ENCODE measurements around the gene CHST8.
"Not testable (repeated sequence)": the region's sequence is repeated elsewhere in the genome, so short reads cannot be mapped to it uniquely, and the experiment has no call there.

Gene CHST8

GRCh38 chr19:33685541-33685940 lies 63.8 kb downstream of the CHST8 start:
- Mint-ChIP-seq H3K36me3 (no peaks in the 10 kb centered on the region), H3K4me3 (no peak overlapping the region), H3K27ac (no peak overlapping the region), H3K9me3 (no peaks in the 10 kb centered on the region), H3K4me1 (no peaks in the 10 kb centered on the region), H3K27me3 (peaks cover 21% of the 10 kb centered on the region)

GRCh38 chr19:33686262-33686661 lies 64.5 kb downstream of the CHST8 start:
- Mint-ChIP-seq H3K36me3 (no peaks in the 10 kb centered on the region), H3K4me1 (no peaks in the 10 kb centered on the region), H3K4me3 (no peak overlapping the region), H3K27me3 (peaks cover 21% of the 10 kb centered on the region), H3K27ac (no peak overlapping the region), H3K9me3 (no peaks in the 10 kb centered on the region)

- H3K4me1 Mint-ChIP-seq = no peaks in the 10 kb centered on the region
- no peaks in the 10 kb centered on the region for H3K9me3 Mint-ChIP-seq
- no peak overlapping the region for H3K4me3 Mint-ChIP-seq
- H3K27me3 Mint-ChIP-seq = peaks cover 21% of the 10 kb centered on the region
- H3K27ac Mint-ChIP-seq = no peak overlapping the region
- no peaks in the 10 kb centered on the region for H3K36me3 Mint-ChIP-seq
These were observed 65.1 kb downstream of the CHST8 start for GRCh38 chr19:33686687-33687480.

- Mint-ChIP-seq H3K4me3 (no peak overlapping the region), H3K4me1 (no peaks in the 10 kb centered on the region), H3K27me3 (peaks cover 18% of the 10 kb centered on the region), H3K9me3 (no peaks in the 10 kb centered on the region), H3K36me3 (no peaks in the 10 kb centered on the region), H3K27ac (no peak overlapping the region)
These were observed 65.9 kb downstream of the CHST8 start for GRCh38 chr19:33687481-33688170.

- H3K4me1 Mint-ChIP-seq = no peaks in the 10 kb centered on the region
- no peak overlapping the region for H3K4me3 Mint-ChIP-seq
- H3K27ac Mint-ChIP-seq = no peak overlapping the region
- H3K9me3 Mint-ChIP-seq = no peaks in the 10 kb centered on the region
- no peaks in the 10 kb centered on the region for H3K36me3 Mint-ChIP-seq
- H3K27me3 Mint-ChIP-seq = peaks cover 18% of the 10 kb centered on the region
These were observed 66.6 kb downstream of the CHST8 start for GRCh38 chr19:33688171-33688992.

- H3K27ac Mint-ChIP-seq = no peak overlapping the region
- H3K36me3 Mint-ChIP-seq = no peaks in the 10 kb centered on the region
- H3K4me3 Mint-ChIP-seq = no peak overlapping the region
- no peaks in the 10 kb centered on the region for H3K9me3 Mint-ChIP-seq
- no peaks in the 10 kb centered on the region for H3K4me1 Mint-ChIP-seq
- peaks cover 16% of the 10 kb centered on the region for H3K27me3 Mint-ChIP-seq
These were observed 67.5 kb downstream of the CHST8 start for GRCh38 chr19:33689138-33689746.

GRCh38 chr19:33689868-33690267 lies 68.1 kb downstream of the CHST8 start:
- H3K9me3 Mint-ChIP-seq = no peaks in the 10 kb centered on the region
- peaks cover 14% of the 10 kb centered on the region for H3K27me3 Mint-ChIP-seq
- H3K4me3 Mint-ChIP-seq = no peak overlapping the region
- no peak overlapping the region for H3K27ac Mint-ChIP-seq
- H3K4me1 Mint-ChIP-seq = no peaks in the 10 kb centered on the region
- no peaks in the 10 kb centered on the region for H3K36me3 Mint-ChIP-seq

- no peaks in the 10 kb centered on the region for H3K4me1 Mint-ChIP-seq
- no peaks in the 10 kb centered on the region for H3K9me3 Mint-ChIP-seq
- H3K27me3 Mint-ChIP-seq = peaks cover 14% of the 10 kb centered on the region
- H3K36me3 Mint-ChIP-seq = no peaks in the 10 kb centered on the region
- no peak overlapping the region for H3K4me3 Mint-ChIP-seq
- H3K27ac Mint-ChIP-seq = no peak overlapping the region
These were observed 68.8 kb downstream of the CHST8 start for GRCh38 chr19:33690378-33691029.

GRCh38 chr19:33691030-33691427 lies 69.3 kb downstream of the CHST8 start:
- H3K9me3 Mint-ChIP-seq = no peaks in the 10 kb centered on the region
- no peak overlapping the region for H3K27ac Mint-ChIP-seq
- peaks cover 11% of the 10 kb centered on the region for H3K27me3 Mint-ChIP-seq
- no peaks in the 10 kb centered on the region for H3K4me1 Mint-ChIP-seq
- H3K36me3 Mint-ChIP-seq = no peaks in the 10 kb centered on the region
- no peak overlapping the region for H3K4me3 Mint-ChIP-seq

GRCh38 chr19:33691736-33692135 lies 70.0 kb downstream of the CHST8 start:
- H3K27me3 Mint-ChIP-seq = peaks cover 6% of the 10 kb centered on the region
- H3K27ac Mint-ChIP-seq = no peak overlapping the region
- H3K9me3 Mint-ChIP-seq = no peaks in the 10 kb centered on the region
- H3K4me3 Mint-ChIP-seq = no peak overlapping the region
- H3K4me1 Mint-ChIP-seq = no peaks in the 10 kb centered on the region
- no peaks in the 10 kb centered on the region for H3K36me3 Mint-ChIP-seq

- Mint-ChIP-seq H3K4me1 (no peaks in the 10 kb centered on the region), H3K36me3 (no peaks in the 10 kb centered on the region), H3K27me3 (peaks cover 5% of the 10 kb centered on the region)
These were observed 71.9 kb downstream of the CHST8 start for GRCh38 chr19:33693678-33694077.

GRCh38 chr19:33695547-33695946 lies 73.8 kb downstream of the CHST8 start:
- not testable (repeated sequence) for H3K27me3 Mint-ChIP-seq, H3K4me3 Mint-ChIP-seq, H3K36me3 Mint-ChIP-seq, H3K9me3 Mint-ChIP-seq, H3K27ac Mint-ChIP-seq, H3K4me1 Mint-ChIP-seq

More at GRCh38 chr19:33693678-33694077, 71.9 kb downstream of the CHST8 start:
- no peaks in the 10 kb centered on the region for H3K9me3 Mint-ChIP-seq
- H3K27ac Mint-ChIP-seq = no peak overlapping the region
- H3K4me3 Mint-ChIP-seq = no peak overlapping the region

GRCh38 chr19:33697766-33698165 lies 76.0 kb downstream of the CHST8 start:
- Mint-ChIP-seq H3K4me3 (no peak overlapping the region), H3K36me3 (no peaks in the 10 kb centered on the region), H3K27ac (no peak overlapping the region), H3K9me3 (no peaks in the 10 kb centered on the region), H3K27me3 (peaks cover 5% of the 10 kb centered on the region), H3K4me1 (no peaks in the 10 kb centered on the region)

GRCh38 chr19:33698576-33699435 lies 77.1 kb downstream of the CHST8 start:
- Mint-ChIP-seq H3K27me3 (peaks cover 5% of the 10 kb centered on the region), H3K4me3 (no peak overlapping the region), H3K9me3 (no peaks in the 10 kb centered on the region), H3K27ac (no peak overlapping the region), H3K36me3 (no peaks in the 10 kb centered on the region), H3K4me1 (no peaks in the 10 kb centered on the region)
